Skeletal muscle tissue (tissue), 4 donors: ENCODE measurements around the gene CDH2. TPM values are rescaled to one million over a fixed set of nuclear protein-coding genes. Genes with fewer than 3 reads are reported as not detected.

ENCODE experiments used
- H3K27ac ChIP-seq: one replicate; pipeline ENCODE4 v1.7.0; 2013; ENCODE audit warnings: mild to moderate bottlenecking, low read depth, low read length, inconsistent platforms
- H3K27me3 ChIP-seq, 3 donors: one replicate each; pipeline ENCODE4 v1.7.0; 2013; ENCODE audit warnings: low read length in 3 of 3; ENCODE audit not compliant: control insufficient read depth in 3 of 3, insufficient read depth in 3 of 3
- H3K36me3 ChIP-seq, 3 donors: one replicate each; pipeline ENCODE4 v1.7.0; 2013; ENCODE audit warnings: low read length in 3 of 3; ENCODE audit not compliant: control insufficient read depth in 3 of 3, insufficient read depth in 3 of 3
- H3K4me1 ChIP-seq, 3 donors: one replicate each; pipeline ENCODE4 v1.7.0; 2013; ENCODE audit warnings: low read length in 3 of 3, mild to moderate bottlenecking in 3 of 3; ENCODE audit not compliant: control insufficient read depth in 3 of 3, insufficient read depth in 3 of 3
- H3K4me3 ChIP-seq, 3 donors: one replicate each; pipeline ENCODE4 v1.7.0; 2013; ENCODE audit warnings: low read length in 3 of 3
- H3K9ac ChIP-seq, 3 donors: one replicate each; pipeline ENCODE4 v1.7.0; 2013; ENCODE audit warnings: low read length in 3 of 3, mild to moderate bottlenecking in 3 of 3, moderate library complexity in 2 of 3, low read depth in 1 of 3
- H3K9me3 ChIP-seq, 3 donors: one replicate each; pipeline ENCODE4 v1.7.0; 2013; ENCODE audit warnings: low read length in 3 of 3; ENCODE audit not compliant: control insufficient read depth in 3 of 3
- total RNA-seq: library from RNA; depleted of rRNA; stranded (reverse); fragments of >200 nt; gene quantifications from one replicate; pipeline ENCODE4 v1.2.3, GENCODE V29; 2014
- donor health status: Osteomylitis.

CDH2 gene
- total RNA-seq, 1 donor from 2014 or later = 4.7 TPM

DNA sequence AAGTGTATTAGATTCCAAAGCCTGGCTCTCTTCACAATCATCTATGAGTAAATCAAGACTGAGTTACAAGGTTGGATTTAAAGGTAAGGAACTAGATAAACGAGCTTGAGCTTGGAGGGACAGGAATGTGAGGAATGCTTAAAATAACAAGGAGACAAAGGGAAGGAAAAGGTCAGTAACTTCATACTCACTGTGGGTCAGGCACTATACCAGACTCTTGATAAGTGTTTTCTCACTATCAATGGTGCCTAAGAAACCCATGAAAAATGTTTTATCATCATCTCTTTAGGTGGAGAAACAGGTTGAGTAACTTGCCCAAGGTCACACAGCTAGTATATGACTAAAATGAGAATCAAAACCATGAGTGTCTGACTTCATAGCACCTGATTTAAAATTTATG lies 212.1 kb downstream of the CDH2 start:
- H3K9ac ChIP-seq = no peak overlapping the region
- H3K27me3 ChIP-seq = no peaks in the 10 kb centered on the region
- H3K36me3 ChIP-seq = no peaks in the 10 kb centered on the region
- H3K9me3 ChIP-seq = no peaks in the 10 kb centered on the region
- H3K4me3 ChIP-seq = no peak overlapping the region
- H3K27ac ChIP-seq = no peak overlapping the region
- H3K4me1 ChIP-seq = no peaks in the 10 kb centered on the region

DNA sequence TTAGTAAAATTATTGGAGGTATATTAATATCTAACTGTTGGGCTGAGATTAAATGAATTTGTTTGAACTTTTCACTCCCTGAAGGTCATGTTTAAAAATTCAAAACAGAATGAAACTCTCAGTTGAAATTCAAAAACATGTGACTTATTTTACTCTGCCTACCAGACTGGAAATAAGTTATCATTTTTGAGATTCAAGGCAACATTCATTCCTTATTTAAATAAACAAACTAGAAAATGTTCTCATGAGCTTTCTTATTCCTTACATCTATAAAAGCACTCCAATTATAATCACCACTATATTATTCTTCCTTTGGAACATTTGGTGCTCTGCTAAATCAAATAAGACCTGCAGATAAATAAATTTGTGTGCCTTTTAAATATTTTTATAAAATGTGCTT lies 217.8 kb downstream of the CDH2 start:
- H3K4me1 ChIP-seq = no peaks in the 10 kb centered on the region
- no peaks in the 10 kb centered on the region for H3K36me3 ChIP-seq
- no peak overlapping the region for H3K4me3 ChIP-seq
- H3K27ac ChIP-seq = no peak overlapping the region
- H3K9me3 ChIP-seq = no peaks in the 10 kb centered on the region
- H3K27me3 ChIP-seq = no peaks in the 10 kb centered on the region
- no peak overlapping the region for H3K9ac ChIP-seq

DNA sequence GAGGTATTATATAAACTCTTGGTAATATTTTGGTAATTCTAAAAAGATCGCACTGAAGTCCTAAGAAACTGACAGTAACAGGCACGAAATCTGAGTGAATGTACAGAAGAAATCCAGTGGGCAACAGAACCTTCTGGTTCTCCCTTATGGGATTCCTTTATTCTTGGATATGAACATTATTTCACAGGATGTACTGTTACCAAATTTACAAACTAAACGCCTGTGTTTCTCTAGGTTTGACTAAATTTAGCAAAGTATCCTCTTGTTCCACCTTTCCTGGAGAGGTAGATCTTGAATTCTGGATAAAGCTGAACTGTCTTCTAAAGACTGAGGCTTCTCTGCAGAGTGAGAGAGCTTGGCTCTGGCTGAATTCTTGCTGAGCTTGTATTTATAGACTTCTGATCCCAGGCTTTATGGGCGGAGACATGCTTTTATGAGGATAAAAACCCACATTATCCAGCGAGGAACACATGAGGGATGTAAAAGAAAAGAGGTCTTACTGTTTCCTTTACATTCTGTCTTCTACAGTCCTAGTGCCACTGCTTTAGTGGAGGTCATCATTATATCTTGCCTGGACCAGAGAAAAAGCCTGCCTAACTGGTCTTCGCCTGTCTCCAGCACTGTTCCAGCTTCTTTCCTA lies 220.8 kb downstream of the CDH2 start:
- H3K36me3 ChIP-seq = no peaks in the 10 kb centered on the region
- no peak overlapping the region for H3K27ac ChIP-seq
- H3K27me3 ChIP-seq = no peaks in the 10 kb centered on the region
- H3K9me3 ChIP-seq = no peaks in the 10 kb centered on the region
- H3K4me1 ChIP-seq = no peaks in the 10 kb centered on the region
- H3K9ac ChIP-seq = no peak overlapping the region
- no peak overlapping the region for H3K4me3 ChIP-seq

DNA sequence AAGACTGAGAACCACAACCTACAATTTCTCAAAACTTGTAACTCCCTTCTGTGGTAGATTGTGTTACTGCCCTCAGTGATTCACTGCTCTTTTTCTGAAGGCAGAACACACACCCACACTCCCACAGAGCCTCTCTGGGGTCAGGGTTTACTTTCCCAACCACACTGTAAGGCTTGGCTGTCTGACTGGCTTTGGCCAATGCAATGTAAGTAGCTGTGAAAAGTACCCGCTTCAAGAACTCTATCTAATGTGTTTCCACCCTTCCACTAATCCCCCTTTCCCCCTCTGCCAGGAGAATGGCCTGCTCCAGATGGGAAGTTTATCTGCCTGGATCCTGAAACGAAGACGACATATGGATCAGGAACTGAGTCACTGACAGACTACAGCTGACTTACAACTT lies 222.7 kb downstream of the CDH2 start:
- Histone ChIP-seq H3K4me1 (no peaks in the 10 kb centered on the region), H3K27me3 (no peaks in the 10 kb centered on the region), H3K9ac (no peak overlapping the region), H3K4me3 (no peak overlapping the region), H3K9me3 (no peaks in the 10 kb centered on the region), H3K36me3 (no peaks in the 10 kb centered on the region), H3K27ac (no peak overlapping the region)

DNA sequence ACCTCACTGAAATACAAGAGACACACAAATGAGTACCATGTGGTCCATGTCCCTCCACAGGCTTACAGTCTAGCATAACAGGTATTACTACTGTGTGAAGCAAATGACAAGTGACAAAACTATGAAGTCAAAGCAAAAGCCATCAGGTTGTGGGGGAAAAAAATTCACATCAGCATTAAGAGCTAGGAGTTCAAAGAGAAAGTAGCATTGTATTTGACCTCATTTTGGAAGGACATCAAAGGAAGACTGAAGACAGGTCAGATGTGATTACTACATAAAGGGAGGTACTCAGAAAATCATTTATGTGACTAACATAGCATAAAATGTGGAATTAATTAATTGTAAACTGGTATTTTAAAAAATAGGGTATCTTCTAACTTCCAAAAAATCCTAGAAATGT lies 224.2 kb downstream of the CDH2 start:
- Histone ChIP-seq H3K9ac (no peak overlapping the region), H3K4me1 (no peaks in the 10 kb centered on the region), H3K27ac (no peak overlapping the region), H3K36me3 (no peaks in the 10 kb centered on the region), H3K27me3 (no peaks in the 10 kb centered on the region), H3K9me3 (no peaks in the 10 kb centered on the region), H3K4me3 (no peak overlapping the region)

DNA sequence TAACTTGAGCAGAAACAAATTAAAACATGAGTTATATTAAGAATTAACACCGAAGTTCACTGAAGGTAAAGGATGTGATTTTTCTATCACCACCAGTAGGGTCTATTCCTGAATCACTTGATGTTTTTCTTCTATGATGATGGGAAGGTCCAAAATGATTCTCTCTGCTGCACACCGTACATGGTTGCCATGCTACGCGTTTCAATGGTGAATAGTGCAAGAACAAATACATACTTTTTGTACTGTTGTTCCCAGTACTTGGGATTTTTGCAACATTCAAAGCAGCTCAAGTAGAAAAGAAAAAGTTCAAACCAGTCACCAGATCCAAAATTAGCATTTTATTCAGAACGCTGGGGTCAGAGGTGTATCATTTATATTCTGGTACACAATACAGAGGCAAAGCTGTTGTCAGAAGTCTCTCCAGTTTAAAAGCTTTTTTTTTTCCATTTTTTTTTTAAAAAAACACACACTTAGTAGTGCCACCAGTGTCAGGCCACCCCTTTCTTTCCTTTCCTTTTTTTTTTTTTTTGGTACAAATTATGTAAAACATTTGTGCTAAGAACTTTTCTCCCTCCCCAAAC lies 226.2 kb downstream of the CDH2 start:
- Histone ChIP-seq H3K4me1 (no peaks in the 10 kb centered on the region), H3K9me3 (no peaks in the 10 kb centered on the region)

DNA sequence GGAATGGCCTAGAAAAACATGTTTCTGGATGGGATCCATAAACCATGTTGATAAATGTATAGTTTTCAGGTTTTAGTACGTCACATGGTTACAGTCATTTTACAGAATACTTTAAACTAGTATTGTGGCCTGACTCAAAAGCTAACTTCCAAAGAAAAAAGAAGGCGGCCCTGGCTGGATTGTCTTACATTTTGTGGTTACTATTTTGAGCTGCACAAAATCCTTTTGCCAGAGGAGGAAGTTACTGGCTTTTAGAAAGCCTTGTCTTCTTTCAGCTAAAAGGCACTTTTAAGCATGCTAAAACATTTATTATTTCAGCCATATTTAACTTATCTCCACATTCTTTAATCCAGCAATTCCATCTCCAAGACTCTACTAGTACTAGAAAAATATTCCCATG lies 227.9 kb downstream of the CDH2 start:
- Histone ChIP-seq H3K36me3 (no peaks in the 10 kb centered on the region), H3K27ac (no peak overlapping the region), H3K4me3 (no peak overlapping the region), H3K9ac (peak overlapping the region in 1 of 3 donors; percentile 7), H3K27me3 (no peaks in the 10 kb centered on the region), H3K4me1 (no peaks in the 10 kb centered on the region), H3K9me3 (no peaks in the 10 kb centered on the region)

More for the DNA sequence above, 226.2 kb downstream of the CDH2 start:
- H3K27ac ChIP-seq = no peak overlapping the region
- H3K9ac ChIP-seq = no peak overlapping the region
- H3K27me3 ChIP-seq = no peaks in the 10 kb centered on the region
- H3K4me3 ChIP-seq = no peak overlapping the region
- no peaks in the 10 kb centered on the region for H3K36me3 ChIP-seq

DNA sequence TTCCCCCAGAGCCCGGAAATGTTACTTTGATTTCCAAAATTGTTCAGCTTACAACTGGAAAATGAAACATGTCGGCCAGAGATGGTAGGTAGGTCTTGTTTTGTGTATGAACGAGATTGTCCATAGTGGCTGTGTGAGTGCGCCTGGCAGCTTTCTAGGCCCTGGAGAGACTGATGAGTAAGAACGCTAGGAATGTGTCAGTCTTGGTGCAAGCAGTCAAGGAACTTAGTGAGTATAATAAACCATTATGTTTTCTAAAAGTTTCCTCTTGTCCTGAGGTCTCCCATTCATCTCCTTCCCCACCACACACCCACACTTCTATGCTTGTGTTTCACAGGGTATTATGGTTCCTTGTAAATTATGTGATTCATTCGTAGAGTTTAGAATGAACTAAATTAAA lies 234.2 kb downstream of the CDH2 start:
- Histone ChIP-seq H3K27me3 (no peaks in the 10 kb centered on the region), H3K27ac (no peak overlapping the region), H3K36me3 (no peaks in the 10 kb centered on the region), H3K9me3 (no peaks in the 10 kb centered on the region), H3K9ac (no peak overlapping the region), H3K4me1 (no peaks in the 10 kb centered on the region), H3K4me3 (no peak overlapping the region)

DNA sequence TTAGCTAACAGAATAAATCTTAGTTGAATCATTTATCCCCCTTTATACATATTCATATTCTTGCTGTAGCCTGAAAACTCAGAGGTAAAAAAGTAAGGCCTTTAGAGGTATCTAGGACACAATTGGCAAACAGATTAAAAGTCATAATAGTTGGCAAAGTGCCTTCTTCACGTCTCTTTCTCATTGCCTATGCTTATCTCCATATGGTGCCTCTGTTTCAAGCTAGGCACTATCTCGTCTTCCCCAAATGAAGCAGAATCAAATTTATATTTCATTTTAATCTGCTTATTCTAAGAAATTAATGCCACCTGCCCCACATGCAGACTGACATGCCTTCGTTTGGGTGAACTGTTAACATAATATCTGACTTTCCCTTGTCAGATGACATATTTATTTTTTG lies 245.4 kb downstream of the CDH2 start:
- no peaks in the 10 kb centered on the region for H3K27me3 ChIP-seq
- H3K27ac ChIP-seq = no peak overlapping the region
- H3K36me3 ChIP-seq = no peaks in the 10 kb centered on the region
- H3K9ac ChIP-seq = no peak overlapping the region
- no peaks in the 10 kb centered on the region for H3K4me1 ChIP-seq
- H3K9me3 ChIP-seq = no peaks in the 10 kb centered on the region
- H3K4me3 ChIP-seq = no peak overlapping the region

DNA sequence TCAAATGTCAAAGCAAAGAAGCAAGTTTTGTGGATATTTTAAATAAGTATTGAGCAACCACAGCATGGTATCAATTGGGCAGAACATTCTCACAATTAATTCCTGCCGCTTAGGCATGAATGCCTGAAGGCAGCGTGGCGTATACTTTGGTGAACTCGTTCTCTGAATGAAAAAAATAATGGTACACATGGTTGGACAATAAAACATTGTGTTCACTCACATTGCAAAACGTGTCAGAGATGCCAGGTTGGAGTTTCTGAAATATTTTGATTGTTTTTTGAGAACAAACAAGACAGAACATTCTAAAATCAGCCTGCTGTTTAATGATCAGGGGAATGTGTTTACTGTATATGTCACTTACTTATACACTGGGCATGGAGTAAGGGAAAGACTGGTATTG lies 254.2 kb downstream of the CDH2 start:
- Histone ChIP-seq H3K27ac (no peak overlapping the region), H3K36me3 (no peaks in the 10 kb centered on the region), H3K27me3 (no peaks in the 10 kb centered on the region), H3K9me3 (no peaks in the 10 kb centered on the region), H3K4me3 (no peak overlapping the region), H3K9ac (no peak overlapping the region), H3K4me1 (no peaks in the 10 kb centered on the region)
